HL-60 (cell line): ENCODE measurements around the gene SH3PXD2A.

Source experiments
- DNase-seq, 2 experiments: peaks; one replicate each; pipeline ENCODE4 v3.0.0-alpha.2; 2010 to 2020; ENCODE audit warnings: low read depth in 1 of 2, low spot score in 1 of 2
- H3K27ac ChIP-seq: fragments of 250-450 bp; sonication (Bioruptor Pico); replicated peaks from 2 replicates; pipeline ENCODE4 v1.5.1; 2020; ENCODE audit warnings: mild to moderate bottlenecking, moderate library complexity
- H3K27me3 ChIP-seq: fragments of 250-450 bp; sonication (Bioruptor Pico); 2 replicates; pipeline ENCODE4 v1.5.1; 2021; ENCODE audit warnings: mild to moderate bottlenecking, moderate library complexity; ENCODE audit not compliant: insufficient read depth, poor library complexity, severe bottlenecking
- H3K4me3 ChIP-seq: replicated peaks from 2 replicates; pipeline ENCODE4 v1.5.1; 2011; ENCODE audit warnings: mild to moderate bottlenecking, control low read depth, low read length; ENCODE audit not compliant: insufficient read depth
- GABPA ChIP-seq: IDR thresholded peaks from 2 replicates; pipeline ENCODE4 v1.6.1; 2012; ENCODE audit warnings: low read depth
- POLR2AphosphoS5 ChIP-seq: IDR thresholded peaks from 2 replicates; pipeline ENCODE4 v1.6.1; 2012; ENCODE audit warnings: low read depth
- SPI1 ChIP-seq: IDR thresholded peaks from 2 replicates; pipeline ENCODE4 v1.6.1; 2012; ENCODE audit warnings: low read depth, mild to moderate bottlenecking, borderline replicate concordance
- TF ChIP-seq, protein P1 (sequence below): IDR thresholded peaks from 2 replicates; pipeline ENCODE4 v1.6.1; 2012; ENCODE audit warnings: low read depth; ENCODE audit not compliant: insufficient replicate concordance
- TF ChIP-seq, protein P2 (sequence below): IDR thresholded peaks from one replicate; pipeline ENCODE4 v1.5.1; 2011; ENCODE audit warnings: low read length, control low read depth, inconsistent platforms; ENCODE audit not compliant: insufficient read depth

Gene SH3PXD2A

DNA sequence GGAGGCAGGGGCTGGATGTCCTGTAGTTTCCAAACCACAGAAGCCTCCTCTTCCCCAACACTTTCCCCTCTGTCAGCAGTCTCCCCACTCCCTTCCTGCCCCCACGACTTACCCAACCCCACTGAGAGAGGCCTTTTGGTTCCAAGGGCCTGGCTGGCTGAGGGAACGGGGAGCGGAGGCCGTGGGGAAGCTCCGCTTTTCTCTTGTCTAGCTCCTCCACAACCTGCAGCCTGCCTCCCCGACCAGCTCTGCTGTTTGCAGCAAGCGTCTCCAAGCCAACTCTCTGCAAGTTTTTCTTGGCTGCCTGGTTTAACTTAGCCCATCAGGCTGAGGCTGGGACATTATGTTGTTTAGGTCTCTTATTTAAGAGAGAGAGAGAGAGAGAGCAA, 235.0 kb downstream of the SH3PXD2A start:
- no peak overlapping the region for H3K27ac ChIP-seq
- no peak overlapping the region for H3K4me3 ChIP-seq
- H3K27me3 ChIP-seq: no peaks in the 10 kb centered on the region
- no peak for DNase-seq
- TF ChIP-seq GABPA: no peak
- no peak for TF ChIP-seq POLR2AphosphoS5
- TF ChIP-seq SPI1: no peak
- TF ChIP-seq, protein P1, sequence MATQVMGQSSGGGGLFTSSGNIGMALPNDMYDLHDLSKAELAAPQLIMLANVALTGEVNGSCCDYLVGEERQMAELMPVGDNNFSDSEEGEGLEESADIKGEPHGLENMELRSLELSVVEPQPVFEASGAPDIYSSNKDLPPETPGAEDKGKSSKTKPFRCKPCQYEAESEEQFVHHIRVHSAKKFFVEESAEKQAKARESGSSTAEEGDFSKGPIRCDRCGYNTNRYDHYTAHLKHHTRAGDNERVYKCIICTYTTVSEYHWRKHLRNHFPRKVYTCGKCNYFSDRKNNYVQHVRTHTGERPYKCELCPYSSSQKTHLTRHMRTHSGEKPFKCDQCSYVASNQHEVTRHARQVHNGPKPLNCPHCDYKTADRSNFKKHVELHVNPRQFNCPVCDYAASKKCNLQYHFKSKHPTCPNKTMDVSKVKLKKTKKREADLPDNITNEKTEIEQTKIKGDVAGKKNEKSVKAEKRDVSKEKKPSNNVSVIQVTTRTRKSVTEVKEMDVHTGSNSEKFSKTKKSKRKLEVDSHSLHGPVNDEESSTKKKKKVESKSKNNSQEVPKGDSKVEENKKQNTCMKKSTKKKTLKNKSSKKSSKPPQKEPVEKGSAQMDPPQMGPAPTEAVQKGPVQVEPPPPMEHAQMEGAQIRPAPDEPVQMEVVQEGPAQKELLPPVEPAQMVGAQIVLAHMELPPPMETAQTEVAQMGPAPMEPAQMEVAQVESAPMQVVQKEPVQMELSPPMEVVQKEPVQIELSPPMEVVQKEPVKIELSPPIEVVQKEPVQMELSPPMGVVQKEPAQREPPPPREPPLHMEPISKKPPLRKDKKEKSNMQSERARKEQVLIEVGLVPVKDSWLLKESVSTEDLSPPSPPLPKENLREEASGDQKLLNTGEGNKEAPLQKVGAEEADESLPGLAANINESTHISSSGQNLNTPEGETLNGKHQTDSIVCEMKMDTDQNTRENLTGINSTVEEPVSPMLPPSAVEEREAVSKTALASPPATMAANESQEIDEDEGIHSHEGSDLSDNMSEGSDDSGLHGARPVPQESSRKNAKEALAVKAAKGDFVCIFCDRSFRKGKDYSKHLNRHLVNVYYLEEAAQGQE: no peak
- TF ChIP-seq, protein P2, sequence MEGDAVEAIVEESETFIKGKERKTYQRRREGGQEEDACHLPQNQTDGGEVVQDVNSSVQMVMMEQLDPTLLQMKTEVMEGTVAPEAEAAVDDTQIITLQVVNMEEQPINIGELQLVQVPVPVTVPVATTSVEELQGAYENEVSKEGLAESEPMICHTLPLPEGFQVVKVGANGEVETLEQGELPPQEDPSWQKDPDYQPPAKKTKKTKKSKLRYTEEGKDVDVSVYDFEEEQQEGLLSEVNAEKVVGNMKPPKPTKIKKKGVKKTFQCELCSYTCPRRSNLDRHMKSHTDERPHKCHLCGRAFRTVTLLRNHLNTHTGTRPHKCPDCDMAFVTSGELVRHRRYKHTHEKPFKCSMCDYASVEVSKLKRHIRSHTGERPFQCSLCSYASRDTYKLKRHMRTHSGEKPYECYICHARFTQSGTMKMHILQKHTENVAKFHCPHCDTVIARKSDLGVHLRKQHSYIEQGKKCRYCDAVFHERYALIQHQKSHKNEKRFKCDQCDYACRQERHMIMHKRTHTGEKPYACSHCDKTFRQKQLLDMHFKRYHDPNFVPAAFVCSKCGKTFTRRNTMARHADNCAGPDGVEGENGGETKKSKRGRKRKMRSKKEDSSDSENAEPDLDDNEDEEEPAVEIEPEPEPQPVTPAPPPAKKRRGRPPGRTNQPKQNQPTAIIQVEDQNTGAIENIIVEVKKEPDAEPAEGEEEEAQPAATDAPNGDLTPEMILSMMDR: no peak

DNA sequence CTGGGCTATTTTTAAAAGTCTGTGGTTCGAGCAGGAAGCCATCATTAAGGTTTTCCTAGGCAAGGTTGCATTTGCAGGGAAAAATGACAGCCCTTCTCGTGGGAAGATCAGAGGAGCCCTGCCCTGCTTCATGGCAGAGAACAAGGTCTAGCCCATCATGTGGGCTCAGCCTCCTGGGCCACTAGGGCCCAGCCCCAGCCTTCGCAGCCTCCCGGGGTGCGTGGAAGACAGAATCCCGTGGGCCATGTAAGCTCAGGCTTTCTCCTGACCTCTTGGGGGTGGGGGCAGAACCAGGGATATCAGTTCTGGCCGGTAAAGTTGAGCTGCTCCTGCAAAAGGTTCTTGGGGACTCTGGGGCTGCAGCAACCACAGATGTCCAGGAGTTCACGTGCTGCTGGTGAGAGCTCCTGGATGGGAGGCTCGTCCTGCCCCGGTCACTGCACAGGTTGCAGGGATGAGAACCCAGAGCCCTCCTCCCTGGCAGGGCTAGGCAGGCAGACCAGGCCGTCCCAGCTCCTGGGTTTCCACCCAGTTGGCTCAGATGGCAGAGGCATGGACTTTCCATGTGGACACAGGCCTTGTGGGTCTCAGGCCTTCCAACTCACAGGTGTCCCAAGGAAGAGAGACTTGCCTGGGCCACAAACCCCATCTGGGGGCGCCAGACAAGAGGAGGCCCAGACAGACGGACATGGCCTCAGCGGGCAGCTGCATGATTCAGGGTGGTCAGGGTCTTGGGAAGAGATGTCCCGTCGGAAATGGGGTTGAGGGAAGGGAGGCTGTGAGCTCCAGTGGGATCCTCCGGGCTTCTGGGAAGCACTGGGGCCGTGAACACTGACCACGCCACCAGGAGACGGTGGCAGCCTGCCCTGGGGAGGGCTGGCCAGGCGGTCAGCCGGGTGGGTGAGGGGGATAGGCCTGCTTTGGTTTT, 235.7 kb downstream of the SH3PXD2A start:
- Histone ChIP-seq H3K4me3 (no peak overlapping the region), H3K27me3 (no peaks in the 10 kb centered on the region), H3K27ac (no peak overlapping the region)
- TF ChIP-seq, protein P1: no peak
- no peak for TF ChIP-seq SPI1
- no peak for DNase-seq

DNA sequence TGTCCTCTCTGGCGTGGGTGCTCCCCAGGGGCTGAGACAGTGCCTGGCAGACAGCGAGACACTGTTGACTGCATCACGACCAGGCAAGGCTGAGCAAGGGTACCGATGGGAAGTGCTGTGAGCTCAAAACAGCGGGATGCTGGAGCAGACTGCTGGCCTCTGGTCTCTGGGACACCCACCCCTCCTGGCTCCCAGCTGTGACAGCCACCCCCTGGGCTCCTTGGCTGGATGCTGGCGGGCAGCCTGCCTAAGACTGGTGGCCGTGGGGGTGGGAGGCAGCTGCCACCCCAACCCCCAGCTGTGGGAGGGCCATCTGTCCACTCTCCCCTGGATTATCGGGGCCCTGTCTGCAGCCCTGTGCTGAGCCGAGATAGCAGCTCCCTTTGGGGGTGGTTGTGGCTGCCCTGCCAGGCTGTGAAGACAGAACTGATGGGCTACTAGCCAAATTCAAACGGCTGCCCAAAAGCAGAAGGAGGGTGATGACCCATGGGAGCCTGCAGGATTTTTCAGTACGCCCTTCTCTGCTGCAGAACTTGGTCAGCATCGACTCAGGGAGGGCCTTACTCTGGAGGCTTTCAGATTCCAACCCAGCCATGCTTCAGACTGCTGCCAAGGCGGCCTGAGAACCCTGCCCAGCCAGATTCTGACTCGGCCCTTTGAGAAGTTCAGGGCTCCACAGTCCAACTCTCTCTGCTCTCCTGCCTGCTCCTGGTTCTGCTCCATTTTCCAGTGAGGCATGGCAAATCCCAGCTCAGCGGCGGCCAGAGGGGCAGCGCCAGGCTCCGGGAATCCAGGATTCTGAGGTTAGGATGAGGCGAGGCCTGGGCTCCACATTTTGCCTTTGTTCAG, 236.6 kb downstream of the SH3PXD2A start:
- H3K27ac ChIP-seq: no peak overlapping the region
- H3K4me3 ChIP-seq: no peak overlapping the region
- no peaks in the 10 kb centered on the region for H3K27me3 ChIP-seq
- no peak for TF ChIP-seq GABPA
- no peak; the same call in 1 of the 2 replicates for TF ChIP-seq POLR2AphosphoS5
- TF ChIP-seq, protein P2: no peak
- TF ChIP-seq, protein P1: no peak
- no peak for TF ChIP-seq SPI1
- DNase-seq: peak in 1 of 2 experiments; percentile 49
